OCI-LY1 (cell line): ENCODE measurements around the gene UBC.
A peak's percentile ranks its signal among the peaks of the same experiment; 100 is the strongest.

Source experiments
- H2AFZ ChIP-seq: fragments of 200-600 bp; sonication (generic), shearing (Covaris generic); 2 replicates; pipeline ENCODE4 v1.6.0; 2014; ENCODE audit warnings: antibody characterized with exemption, mild to moderate bottlenecking, low read length
- H3F3A ChIP-seq: fragments of 200-600 bp; sonication (generic), shearing (Covaris generic); 2 replicates; pipeline ENCODE4 v1.6.0; 2014; ENCODE audit warnings: mild to moderate bottlenecking, antibody characterized with exemption, low read length, moderate library complexity; ENCODE audit not compliant: insufficient read depth
- H3K27ac ChIP-seq: fragments of 200-600 bp; sonication (generic); 2 replicates; pipeline ENCODE4 v1.5.1; 2014; ENCODE audit warnings: low read length, mixed run types, mild to moderate bottlenecking, low read depth; ENCODE audit not compliant: poor library complexity, severe bottlenecking
- H3K27me3 ChIP-seq: fragments of 200-600 bp; sonication (generic); 2 replicates; pipeline ENCODE4 v1.6.0; 2014; ENCODE audit warnings: antibody characterized with exemption, mild to moderate bottlenecking, low read length, moderate library complexity; ENCODE audit not compliant: insufficient read depth
- H3K36me3 ChIP-seq: fragments of 200-600 bp; sonication (generic); 2 replicates; pipeline ENCODE4 v1.6.1; 2014; ENCODE audit warnings: mild to moderate bottlenecking, antibody characterized with exemption, low read length, moderate library complexity, mixed read lengths; ENCODE audit not compliant: insufficient read depth
- H3K4me1 ChIP-seq: fragments of 200-600 bp; sonication (generic); 2 replicates; pipeline ENCODE4 v1.5.1; 2014; ENCODE audit warnings: mild to moderate bottlenecking, low read length, moderate library complexity; ENCODE audit not compliant: insufficient read depth, severe bottlenecking
- H3K4me2 ChIP-seq: fragments of 200-600 bp; sonication (generic), shearing (Covaris generic); 2 replicates; pipeline ENCODE4 v1.6.1; 2014; ENCODE audit warnings: low read length
- H3K4me3 ChIP-seq: fragments of 200-600 bp; sonication (generic); 2 replicates; pipeline ENCODE4 v1.5.1; 2014; ENCODE audit warnings: low read length, low read depth, mild to moderate bottlenecking, mixed read lengths; ENCODE audit not compliant: poor library complexity, severe bottlenecking
- H3K79me2 ChIP-seq: fragments of 200-600 bp; shearing (Covaris generic); 2 replicates; pipeline ENCODE4 v1.6.1; 2016; ENCODE audit warnings: mixed run types, low read length, mixed read lengths; ENCODE audit not compliant: insufficient read depth
- H3K9ac ChIP-seq: fragments of 200-600 bp; sonication (generic), shearing (Covaris generic); 2 replicates; pipeline ENCODE4 v1.6.1; 2014; ENCODE audit warnings: mild to moderate bottlenecking, low read length, mixed read lengths
- H3K9me2 ChIP-seq: fragments of 200-600 bp; sonication (generic), shearing (Covaris generic); 2 replicates; pipeline ENCODE4 v1.6.1; 2014; ENCODE audit warnings: low read depth, mild to moderate bottlenecking, low read length, mixed read lengths
- H3K9me3 ChIP-seq: fragments of 200-600 bp; shearing (Covaris generic); 2 replicates; pipeline ENCODE4 v1.6.1; 2014; ENCODE audit warnings: low read length, mixed read lengths
- H4K20me1 ChIP-seq: fragments of 200-600 bp; sonication (generic), shearing (Covaris generic); 2 replicates; pipeline ENCODE4 v1.6.0; 2016; ENCODE audit warnings: mild to moderate bottlenecking, low read length; ENCODE audit not compliant: insufficient read depth
- CTCF ChIP-seq: fragments of 200-600 bp; sonication (generic), shearing (Covaris generic); IDR thresholded peaks from 2 replicates; pipeline ENCODE4 v1.5.1; 2017; ENCODE audit warnings: mild to moderate bottlenecking, antibody characterized with exemption, low read length, moderate library complexity, mixed read lengths
- EZH2 ChIP-seq: fragments of 200-600 bp; sonication (generic), shearing (Covaris generic); IDR thresholded peaks from 2 replicates; pipeline ENCODE4 v1.8.0; 2017; ENCODE audit warnings: borderline replicate concordance, mixed run types, mild to moderate bottlenecking, antibody characterized with exemption, low read length, moderate library complexity, mixed read lengths

UBC gene

GRCh38 chr12:124940143-124940392 is 25.6 kb upstream of the UBC start:
- Histone ChIP-seq H3K9me2 (no peaks in the 10 kb centered on the region), H3F3A (0 out of 2 replicates have a peak, but pooled peaks cover 4% of the 10 kb centered on the region), H3K27me3 (no peaks in the 10 kb centered on the region), H3K4me3 (peak overlapping the region; percentile 64), H3K36me3 (no peaks in the 10 kb centered on the region), H3K4me1 (peaks cover 36% of the 10 kb centered on the region), H3K9ac (peak overlapping the region; percentile 70), H3K79me2 (no peaks in the 10 kb centered on the region), H3K4me2 (peak overlapping the region; percentile 84), H3K9me3 (no peaks in the 10 kb centered on the region), H4K20me1 (no peaks in the 10 kb centered on the region), H2AFZ (no peak overlapping the region), H3K27ac (peak overlapping the region; percentile 93)
- TF ChIP-seq CTCF (no peak), EZH2 (no peak)

- Histone ChIP-seq H4K20me1 (no peaks in the 10 kb centered on the region), H3K4me2 (peak overlapping the region; percentile 84), H3K9me2 (no peaks in the 10 kb centered on the region), H3K4me3 (peak overlapping the region; percentile 64), H3K27ac (peak overlapping the region; percentile 93), H2AFZ (no peak overlapping the region), H3F3A (0 out of 2 replicates have a peak, but pooled peaks cover 4% of the 10 kb centered on the region), H3K9ac (peak overlapping the region; percentile 70), H3K79me2 (no peaks in the 10 kb centered on the region), H3K36me3 (no peaks in the 10 kb centered on the region), H3K9me3 (no peaks in the 10 kb centered on the region), H3K27me3 (no peaks in the 10 kb centered on the region), H3K4me1 (peaks cover 36% of the 10 kb centered on the region)
- TF ChIP-seq EZH2, result no peak
- TF ChIP-seq CTCF, result no peak
Observed at GRCh38 chr12:124939421-124940142, 25.1 kb upstream of the UBC start.

- H3F3A ChIP-seq, result 0 out of 2 replicates have a peak, but pooled peaks cover 4% of the 10 kb centered on the region
- peak; percentile 73 for TF ChIP-seq CTCF
- TF ChIP-seq EZH2, result no peak
- no peaks in the 10 kb centered on the region for H3K36me3 ChIP-seq
- H2AFZ ChIP-seq, result no peak overlapping the region
- H3K27ac ChIP-seq, result peak overlapping the region; percentile 93
- peak overlapping the region; percentile 70 for H3K9ac ChIP-seq
- no peaks in the 10 kb centered on the region for H3K9me2 ChIP-seq
- H3K4me2 ChIP-seq, result peak overlapping the region; percentile 84
- no peaks in the 10 kb centered on the region for H3K9me3 ChIP-seq
- H3K79me2 ChIP-seq, result no peaks in the 10 kb centered on the region
- peaks cover 36% of the 10 kb centered on the region for H3K4me1 ChIP-seq
- H3K4me3 ChIP-seq, result peak overlapping the region; percentile 64
- H4K20me1 ChIP-seq, result no peaks in the 10 kb centered on the region
- no peaks in the 10 kb centered on the region for H3K27me3 ChIP-seq
Observed at GRCh38 chr12:124939079-124939420, 24.6 kb upstream of the UBC start.
